Smooth muscle cell (in vitro differentiated cells): ENCODE results near the gene LAMA3. TPM values are rescaled to one million over a fixed set of nuclear protein-coding genes. Genes with fewer than 3 reads are reported as not detected.

Source experiments
- DNase-seq: peaks from one replicate; lab custom pipeline; 2025; ENCODE audit not compliant: unreplicated experiment; lab: John Stamatoyannopoulos, UW
- H2AFZ ChIP-seq: fragments of 200-600 bp; sonication (generic); 2 replicates; pipeline ENCODE4 v1.6.0; 2016; ENCODE audit warnings: antibody characterized with exemption, low read depth, mild to moderate bottlenecking
- H3F3A ChIP-seq: fragments of 200-600 bp; sonication (generic); 2 replicates; pipeline ENCODE4 v1.6.0; 2017; ENCODE audit warnings: antibody characterized with exemption, low read depth
- H3K27ac ChIP-seq: fragments of 200-600 bp; sonication (generic); 2 replicates; pipeline ENCODE4 v1.5.1; 2016; ENCODE audit warnings: low read depth, mild to moderate bottlenecking
- H3K27me3 ChIP-seq: fragments of 200-600 bp; sonication (generic); 2 replicates; pipeline ENCODE4 v1.6.1; 2016; ENCODE audit warnings: low read depth, mild to moderate bottlenecking
- H3K36me3 ChIP-seq: fragments of 200-600 bp; sonication (generic); 2 replicates; pipeline ENCODE4 v1.5.1; 2016; ENCODE audit warnings: low read depth
- H3K4me1 ChIP-seq: fragments of 200-600 bp; sonication (generic); 2 replicates; pipeline ENCODE4 v1.5.1; 2016; ENCODE audit warnings: low read depth
- H3K4me2 ChIP-seq: fragments of 200-600 bp; sonication (generic); 2 replicates; pipeline ENCODE4 v1.6.0; 2016; ENCODE audit warnings: mild to moderate bottlenecking
- H3K4me3 ChIP-seq: fragments of 200-600 bp; sonication (generic); 2 replicates; pipeline ENCODE4 v1.5.1; 2016; ENCODE audit warnings: mild to moderate bottlenecking
- H3K79me2 ChIP-seq: fragments of 200-600 bp; sonication (generic); 2 replicates; pipeline ENCODE4 v1.6.0; 2016; ENCODE audit warnings: low read depth, mild to moderate bottlenecking
- H3K9ac ChIP-seq: fragments of 200-600 bp; sonication (generic); 2 replicates; pipeline ENCODE4 v1.6.0; 2016; ENCODE audit warnings: low read depth
- H3K9me3 ChIP-seq: fragments of 200-600 bp; sonication (generic); replicated peaks from 2 replicates; pipeline ENCODE4 v1.5.1; 2016; ENCODE audit warnings: low read depth
- H4K20me1 ChIP-seq: fragments of 200-600 bp; sonication (generic); 2 replicates; pipeline ENCODE4 v1.6.0; 2016; ENCODE audit warnings: low read depth
- WGBS: methylation state at CpG from one replicate; pipeline ENCODE4 v1.1.7; 2016; ENCODE audit warnings: low lambda C conversion rate; 5-methylcytosine and 5-hydroxymethylcytosine counted together
- polyA plus RNA-seq: library from polyadenylated mRNA; unstranded; fragments of >200 nt; fragmentation: Nextera tagmentation; extraction: Ambion mirVana; gene quantifications from 2 replicates; pipeline ENCODE4 v1.2.1, GENCODE V29; 2016
- total RNA-seq: library from RNA; depleted of rRNA; stranded (reverse); fragments of >200 nt; gene quantifications from 2 replicates; pipeline ENCODE4 v1.2.3, GENCODE V29; 2014
- TF ChIP-seq, protein P1 (sequence below): fragments of 200-600 bp; sonication (generic); IDR thresholded peaks from 2 replicates; pipeline ENCODE4 v1.5.1; 2017; ENCODE audit warnings: borderline replicate concordance, mild to moderate bottlenecking, antibody characterized with exemption; ENCODE audit not compliant: insufficient read depth, poor library complexity, severe bottlenecking

The LAMA3 gene
- total and polyA plus RNA-seq, 2 experiments from 2014 or later, result 7.8 to 23.1 TPM

DNA sequence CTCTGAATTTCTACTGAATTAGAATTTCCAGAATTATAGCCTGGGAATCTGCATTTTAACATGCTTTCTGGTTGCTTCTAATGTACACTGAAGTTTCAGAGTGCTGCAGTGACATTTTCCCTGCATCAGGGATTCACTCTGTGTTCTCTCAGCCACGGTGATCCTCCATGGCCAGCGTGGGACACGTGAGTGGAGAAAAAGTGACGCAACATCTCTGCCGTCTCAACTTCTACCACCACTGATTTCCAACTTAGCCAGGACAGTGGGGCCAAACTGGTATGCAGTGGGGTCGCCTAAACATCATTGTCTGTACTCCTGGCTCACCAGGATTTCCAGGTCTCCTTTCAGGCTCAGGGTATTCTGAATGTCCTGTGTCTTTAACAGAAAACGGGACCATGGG is 44.6 kb downstream of the LAMA3 start:
- Histone ChIP-seq H3K4me2 (no peak overlapping the region), H3K4me3 (no peak overlapping the region), H3F3A (no peaks in the 10 kb centered on the region), H3K9me3 (no peaks in the 10 kb centered on the region), H3K27me3 (no peaks in the 10 kb centered on the region), H3K36me3 (no peaks in the 10 kb centered on the region), H3K27ac (no peak overlapping the region), H3K9ac (no peak overlapping the region), H2AFZ (no peak overlapping the region), H3K79me2 (no peaks in the 10 kb centered on the region), H4K20me1 (no peaks in the 10 kb centered on the region), H3K4me1 (no peaks in the 10 kb centered on the region)
- DNase-seq, result no peak
- 96% methylated on average over 7 of the region's 7 CpGs for WGBS
- TF ChIP-seq, protein P1, sequence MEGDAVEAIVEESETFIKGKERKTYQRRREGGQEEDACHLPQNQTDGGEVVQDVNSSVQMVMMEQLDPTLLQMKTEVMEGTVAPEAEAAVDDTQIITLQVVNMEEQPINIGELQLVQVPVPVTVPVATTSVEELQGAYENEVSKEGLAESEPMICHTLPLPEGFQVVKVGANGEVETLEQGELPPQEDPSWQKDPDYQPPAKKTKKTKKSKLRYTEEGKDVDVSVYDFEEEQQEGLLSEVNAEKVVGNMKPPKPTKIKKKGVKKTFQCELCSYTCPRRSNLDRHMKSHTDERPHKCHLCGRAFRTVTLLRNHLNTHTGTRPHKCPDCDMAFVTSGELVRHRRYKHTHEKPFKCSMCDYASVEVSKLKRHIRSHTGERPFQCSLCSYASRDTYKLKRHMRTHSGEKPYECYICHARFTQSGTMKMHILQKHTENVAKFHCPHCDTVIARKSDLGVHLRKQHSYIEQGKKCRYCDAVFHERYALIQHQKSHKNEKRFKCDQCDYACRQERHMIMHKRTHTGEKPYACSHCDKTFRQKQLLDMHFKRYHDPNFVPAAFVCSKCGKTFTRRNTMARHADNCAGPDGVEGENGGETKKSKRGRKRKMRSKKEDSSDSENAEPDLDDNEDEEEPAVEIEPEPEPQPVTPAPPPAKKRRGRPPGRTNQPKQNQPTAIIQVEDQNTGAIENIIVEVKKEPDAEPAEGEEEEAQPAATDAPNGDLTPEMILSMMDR, result no peak

DNA sequence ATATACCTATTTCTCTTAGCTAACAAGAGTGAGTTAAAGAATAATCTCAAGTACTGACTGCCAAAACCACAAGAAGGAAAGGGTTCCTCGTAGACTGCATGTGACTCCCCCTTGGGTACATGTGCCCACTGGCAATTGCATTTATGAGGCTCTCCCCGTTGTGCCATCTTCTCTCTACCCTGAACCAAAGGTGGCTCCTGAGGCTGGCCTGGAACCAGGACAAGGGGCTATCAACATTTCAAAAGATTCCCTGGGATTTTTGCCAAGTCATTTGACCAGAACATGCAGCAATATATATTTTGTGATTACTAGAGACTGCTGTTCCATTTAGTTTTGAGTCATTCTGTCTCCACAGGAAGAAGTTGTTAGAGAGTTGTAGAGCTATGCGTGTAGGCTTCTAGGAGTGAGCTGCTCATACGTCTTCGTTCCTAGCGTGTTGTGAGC is 45.8 kb downstream of the LAMA3 start:
- DNase-seq, result no peak
- Histone ChIP-seq H3K4me2 (no peak overlapping the region), H3K36me3 (no peaks in the 10 kb centered on the region), H3K27ac (no peak overlapping the region), H3K4me1 (no peaks in the 10 kb centered on the region), H3K79me2 (no peaks in the 10 kb centered on the region), H3K9me3 (no peaks in the 10 kb centered on the region), H3K27me3 (no peaks in the 10 kb centered on the region), H3K4me3 (no peak overlapping the region), H3K9ac (no peak overlapping the region), H2AFZ (no peak overlapping the region), H3F3A (no peaks in the 10 kb centered on the region), H4K20me1 (no peaks in the 10 kb centered on the region)
- 68% methylated on average over 6 of the region's 6 CpGs for WGBS
- TF ChIP-seq, protein P1, result no peak

DNA sequence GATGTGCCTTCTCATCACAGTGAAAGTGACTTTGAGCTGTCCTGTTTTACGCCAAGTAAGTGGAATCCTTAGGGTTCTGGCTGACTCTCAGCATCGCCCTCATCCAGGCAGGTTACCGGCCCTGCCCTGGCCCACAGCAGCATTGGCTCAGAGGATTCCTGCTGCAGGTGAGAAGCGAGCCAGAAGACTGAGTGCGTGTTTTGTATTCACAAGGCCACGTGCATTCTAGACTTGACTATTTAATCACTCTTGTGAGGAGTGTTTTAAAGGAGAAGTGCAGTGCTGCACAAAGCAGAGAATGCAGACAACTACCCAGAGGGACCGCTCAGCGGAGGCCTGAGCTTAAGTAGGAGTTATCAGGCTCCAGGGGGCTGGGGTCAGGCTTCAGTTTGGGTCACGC is 48.3 kb downstream of the LAMA3 start:
- Histone ChIP-seq H2AFZ (no peak overlapping the region), H3K9me3 (no peaks in the 10 kb centered on the region), H3K36me3 (no peaks in the 10 kb centered on the region), H4K20me1 (no peaks in the 10 kb centered on the region), H3K9ac (no peak overlapping the region), H3K27ac (no peak overlapping the region), H3K4me1 (peaks cover 4% of the 10 kb centered on the region), H3K4me2 (no peak overlapping the region), H3K27me3 (no peaks in the 10 kb centered on the region), H3K79me2 (no peaks in the 10 kb centered on the region), H3K4me3 (no peak overlapping the region), H3F3A (no peaks in the 10 kb centered on the region)
- WGBS, result 82% methylated on average over 9 of the region's 9 CpGs
- TF ChIP-seq, protein P1, result no peak
- no peak for DNase-seq

DNA sequence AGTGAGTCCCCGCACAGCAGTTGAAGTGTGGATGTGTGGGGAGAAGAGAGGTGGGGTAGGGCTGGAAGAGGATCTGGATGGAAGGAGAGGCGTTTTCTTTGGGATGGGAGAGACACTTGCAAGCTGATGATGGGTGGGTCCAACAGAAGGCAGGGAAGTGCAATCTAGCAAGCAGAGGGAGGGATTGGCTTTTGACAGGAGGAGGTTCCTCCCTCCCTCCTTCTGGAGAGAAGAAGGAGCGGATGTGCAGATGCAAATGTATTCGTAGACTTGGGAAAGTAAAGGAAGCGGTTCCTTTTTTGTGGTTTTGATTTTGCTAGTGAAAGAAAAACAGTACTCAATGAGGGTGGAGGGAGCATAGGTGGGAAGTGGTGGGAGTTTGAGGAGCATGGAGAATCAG is 48.9 kb downstream of the LAMA3 start:
- Histone ChIP-seq H2AFZ (no peak overlapping the region), H3K79me2 (no peaks in the 10 kb centered on the region), H3K9ac (no peak overlapping the region), H3F3A (no peaks in the 10 kb centered on the region), H3K27me3 (no peaks in the 10 kb centered on the region), H3K4me3 (no peak overlapping the region), H3K4me1 (peaks cover 4% of the 10 kb centered on the region), H3K27ac (no peak overlapping the region), H4K20me1 (no peaks in the 10 kb centered on the region), H3K36me3 (no peaks in the 10 kb centered on the region), H3K9me3 (no peaks in the 10 kb centered on the region), H3K4me2 (no peak overlapping the region)
- TF ChIP-seq, protein P1, result no peak
- 96% methylated on average over 5 of the region's 5 CpGs for WGBS
- DNase-seq, result no peak
